HG02798 (cell line): ENCODE data around the gene MIPEP.
"Not testable (repeated sequence)": the region's sequence is repeated elsewhere in the genome, so short reads cannot be mapped to it uniquely, and the experiment has no call there.

ENCODE experiments used
- ATAC-seq: cut with Tn5 transposase; IDR thresholded peaks from one replicate; pipeline ENCODE4 v1.9.1; 2021; ENCODE audit warnings: mild to moderate bottlenecking; ENCODE audit not compliant: unreplicated experiment, poor library complexity

Gene MIPEP

GRCh38 chr13:23888658-23889614 is at the start of gene MIPEP:
MIPEP (minus strand) TSS chr13:23889400; CDS start chr13:23889320, 80 bp downstream.
- peak; percentile 97 for ATAC-seq

- ATAC-seq = no peak
These were observed 45.3 kb upstream of the MIPEP start for GRCh38 chr13:23934520-23934919.

- ATAC-seq = no peak
These were observed 39.8 kb upstream of the MIPEP start for GRCh38 chr13:23928985-23929384.

GRCh38 chr13:23923031-23923430 is 33.8 kb upstream of the MIPEP start:
- no peak for ATAC-seq

GRCh38 chr13:23922005-23922932 is 33.1 kb upstream of the MIPEP start:
- ATAC-seq = no peak

GRCh38 chr13:23921451-23921888 is 32.3 kb upstream of the MIPEP start:
- ATAC-seq = no peak

GRCh38 chr13:23919006-23919405 is 29.8 kb upstream of the MIPEP start:
- ATAC-seq = no peak

GRCh38 chr13:23918208-23918607 is 29.0 kb upstream of the MIPEP start:
- no peak for ATAC-seq

GRCh38 chr13:23915308-23915707 is 26.1 kb upstream of the MIPEP start:
- no peak for ATAC-seq

GRCh38 chr13:23912469-23912868 is 23.3 kb upstream of the MIPEP start:
- no peak for ATAC-seq

GRCh38 chr13:23909606-23910005 is 20.4 kb upstream of the MIPEP start:
- no peak for ATAC-seq

- no peak for ATAC-seq
These were observed 16.6 kb upstream of the MIPEP start for GRCh38 chr13:23905766-23906165.

GRCh38 chr13:23903906-23904280 is 14.7 kb upstream of the MIPEP start:
- no peak for ATAC-seq

- ATAC-seq = no peak
These were observed 14.0 kb upstream of the MIPEP start for GRCh38 chr13:23902975-23903905.

- ATAC-seq = no peak
These were observed 12.2 kb upstream of the MIPEP start for GRCh38 chr13:23901365-23901764.

- ATAC-seq = peak; percentile 42
These were observed 10.4 kb upstream of the MIPEP start for GRCh38 chr13:23899555-23899954.

GRCh38 chr13:23898101-23898500 is 8.9 kb upstream of the MIPEP start:
- ATAC-seq = no peak

GRCh38 chr13:23897452-23897919 is 8.3 kb upstream of the MIPEP start, which contains the start of gene C1QTNF9B:
C1QTNF9B (minus strand) TSS chr13:23897502.
- ATAC-seq = not testable (repeated sequence)

- not testable (repeated sequence) for ATAC-seq
These were observed 5.5 kb upstream of the MIPEP start for GRCh38 chr13:23894746-23895145.

- ATAC-seq = not testable (repeated sequence)
These were observed 4.6 kb upstream of the MIPEP start for GRCh38 chr13:23893791-23894190.
